Mesendoderm (in vitro differentiated cells): ENCODE data around the gene SYNCRIP.
"Not testable (repeated sequence)": the region's sequence is repeated elsewhere in the genome, so short reads cannot be mapped to it uniquely, and the experiment has no call there.

ENCODE experiments used
- DNase-seq: peaks from one replicate; pipeline ENCODE4 v3.0.0; 2013
- H2AK5ac ChIP-seq: 2 replicates; pipeline ENCODE4 v1.6.1; 2013; ENCODE audit warnings: low read length, inconsistent platforms
- H2BK120ac ChIP-seq: 2 replicates; pipeline ENCODE4 v1.6.1; 2013; ENCODE audit warnings: low read depth, mild to moderate bottlenecking, low read length, moderate library complexity, mixed read lengths
- H2BK15ac ChIP-seq: replicated peaks from 2 replicates; pipeline ENCODE4 v1.6.1; 2013; ENCODE audit warnings: low read depth, mild to moderate bottlenecking, moderate library complexity
- H2BK5ac ChIP-seq: 2 replicates; pipeline ENCODE4 v1.6.1; 2013; ENCODE audit warnings: low read length, inconsistent platforms
- H3K18ac ChIP-seq: 2 replicates; pipeline ENCODE4 v1.6.1; 2013; ENCODE audit warnings: mild to moderate bottlenecking, low read length, mixed read lengths
- H3K23ac ChIP-seq: one replicate; pipeline ENCODE4 v1.6.1; 2013; ENCODE audit warnings: low read length
- H3K27ac ChIP-seq: 2 replicates; pipeline ENCODE4 v1.5.1; 2013; ENCODE audit warnings: low read depth, mild to moderate bottlenecking, inconsistent platforms, low read length, moderate library complexity
- H3K27me3 ChIP-seq: 2 replicates; pipeline ENCODE4 v1.6.1; 2013; ENCODE audit warnings: low read length, control low read depth, mild to moderate bottlenecking, inconsistent platforms; ENCODE audit not compliant: insufficient read depth, poor library complexity
- H3K36me3 ChIP-seq: 2 replicates; pipeline ENCODE4 v1.6.1; 2013; ENCODE audit warnings: low read length, inconsistent platforms; ENCODE audit not compliant: control insufficient read depth, insufficient read depth
- H3K4ac ChIP-seq: one replicate; pipeline ENCODE4 v1.6.1; 2013; ENCODE audit warnings: low read depth, mild to moderate bottlenecking, low read length, moderate library complexity
- H3K4me1 ChIP-seq: 2 replicates; pipeline ENCODE4 v1.6.1; 2013; ENCODE audit warnings: low read depth, low read length, inconsistent platforms; ENCODE audit not compliant: control insufficient read depth
- H3K4me2 ChIP-seq: 2 replicates; pipeline ENCODE4 v1.6.1; 2013; ENCODE audit warnings: low read length
- H3K4me3 ChIP-seq: 2 replicates; pipeline ENCODE4 v1.5.1; 2013; ENCODE audit warnings: mild to moderate bottlenecking, low read length
- H3K56ac ChIP-seq: one replicate; pipeline ENCODE4 v1.6.1; 2013; ENCODE audit warnings: low read length
- H3K79me1 ChIP-seq: 2 replicates; pipeline ENCODE4 v1.6.1; 2013; ENCODE audit warnings: low read length, inconsistent platforms
- H3K79me2 ChIP-seq: 2 replicates; pipeline ENCODE4 v1.6.1; 2013; ENCODE audit warnings: mild to moderate bottlenecking, low read length; ENCODE audit not compliant: control insufficient read depth, insufficient read depth
- H3K9ac ChIP-seq: 2 replicates; pipeline ENCODE4 v1.6.1; 2013; ENCODE audit warnings: low read length, inconsistent platforms
- H4K5ac ChIP-seq: one replicate; pipeline ENCODE4 v1.6.1; 2013; ENCODE audit warnings: low read length
- H4K8ac ChIP-seq: one replicate; pipeline ENCODE4 v1.6.1; 2013; ENCODE audit warnings: low read depth, mild to moderate bottlenecking, control low read depth, low read length, moderate library complexity
- WGBS: extraction: QIAGEN DNeasy Blood & Tissue Kit; methylation state at CpG from one replicate; pipeline ENCODE4 v1.1.7; 2013; ENCODE audit warnings: low lambda C conversion rate, missing lambda C conversion rate; ENCODE audit not compliant: insufficient coverage; ENCODE audit errors: extremely low coverage; 5-methylcytosine and 5-hydroxymethylcytosine counted together

SYNCRIP gene

GRCh38 chr6:85585741-85586140, 56.9 kb downstream of the SYNCRIP start:
- Histone ChIP-seq H3K4me3 (no peak overlapping the region), H3K56ac (no peak overlapping the region), H3K27me3 (no peaks in the 10 kb centered on the region), H3K79me2 (no peaks in the 10 kb centered on the region), H3K9ac (no peak overlapping the region), H3K79me1 (peaks cover 5% of the 10 kb centered on the region), H4K5ac (no peak overlapping the region), H3K23ac (no peak overlapping the region), H3K18ac (no peak overlapping the region), H2BK120ac (no peak overlapping the region), H3K4ac (no peak overlapping the region), H3K4me1 (peaks cover 6% of the 10 kb centered on the region), H2BK15ac (no peak overlapping the region), H3K27ac (no peak overlapping the region), H3K36me3 (no peaks in the 10 kb centered on the region), H2AK5ac (no peak overlapping the region), H2BK5ac (no peak overlapping the region), H4K8ac (no peak overlapping the region), H3K4me2 (no peak overlapping the region)
- no CpG with 5 or more reads among the region's 3 CpGs for WGBS
- no peak for DNase-seq

DNA sequence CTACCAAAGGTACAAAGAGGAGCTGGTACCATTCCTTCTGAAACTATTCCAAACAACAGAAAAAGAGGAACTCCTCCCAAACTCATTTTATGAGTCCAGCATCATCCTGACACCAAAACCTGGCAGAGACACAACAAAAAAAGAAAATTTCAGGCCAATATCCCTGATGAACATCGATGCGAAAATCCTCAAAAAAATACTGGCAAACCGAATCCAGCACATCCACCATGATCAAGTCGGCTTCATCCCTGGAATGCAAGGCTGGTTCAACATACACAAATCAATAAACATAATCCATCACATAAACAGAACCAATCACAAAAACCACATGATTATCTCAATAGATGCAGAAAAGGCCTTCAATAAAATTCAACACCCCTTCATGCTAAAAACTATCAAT, 59.9 kb downstream of the SYNCRIP start:
- not testable (repeated sequence) for H3K79me2 ChIP-seq, H2BK15ac ChIP-seq, H3K18ac ChIP-seq, H3K23ac ChIP-seq, H3K4me2 ChIP-seq, H3K36me3 ChIP-seq, H3K4me1 ChIP-seq, H3K27ac ChIP-seq, H3K9ac ChIP-seq, H3K56ac ChIP-seq, H3K4ac ChIP-seq, H4K8ac ChIP-seq, H3K4me3 ChIP-seq, H2BK120ac ChIP-seq, H3K79me1 ChIP-seq, H4K5ac ChIP-seq, H3K27me3 ChIP-seq, H2AK5ac ChIP-seq, DNase-seq, H2BK5ac ChIP-seq
- WGBS = no CpG with 5 or more reads among the region's 4 CpGs

DNA sequence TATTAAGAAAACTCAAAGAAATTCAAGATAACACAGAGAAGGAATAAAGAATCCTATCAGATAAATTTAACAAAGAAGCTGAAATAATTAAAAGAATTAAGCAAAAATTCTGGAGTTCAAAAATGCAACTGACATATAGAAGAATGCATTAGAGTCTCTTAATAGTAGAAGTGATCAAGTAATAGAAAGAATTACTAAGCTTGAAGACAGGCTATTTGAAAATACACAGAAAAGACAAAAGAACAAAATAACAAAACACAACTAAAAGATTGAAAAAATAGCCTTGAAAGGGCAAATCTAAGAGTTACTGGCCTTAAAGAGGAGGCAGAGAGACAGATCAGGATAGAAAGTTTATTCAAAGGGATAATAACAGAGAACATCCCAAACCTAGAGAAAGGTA, 61.1 kb downstream of the SYNCRIP start:
- Histone ChIP-seq H3K36me3 (no peaks in the 10 kb centered on the region), H3K4me2 (no peak overlapping the region), H3K27ac (no peak overlapping the region), H3K23ac (no peak overlapping the region), H2BK120ac (no peak overlapping the region), H3K18ac (no peak overlapping the region), H3K4me3 (no peak overlapping the region), H3K4me1 (peaks cover 9% of the 10 kb centered on the region), H3K56ac (no peak overlapping the region), H3K4ac (no peak overlapping the region), H3K79me2 (no peaks in the 10 kb centered on the region), H3K9ac (no peak overlapping the region), H2AK5ac (no peak overlapping the region), H3K79me1 (peaks cover 6% of the 10 kb centered on the region), H2BK15ac (no peak overlapping the region), H4K8ac (no peak overlapping the region), H2BK5ac (no peak overlapping the region), H4K5ac (no peak overlapping the region), H3K27me3 (no peaks in the 10 kb centered on the region)
- DNase-seq = no peak

DNA sequence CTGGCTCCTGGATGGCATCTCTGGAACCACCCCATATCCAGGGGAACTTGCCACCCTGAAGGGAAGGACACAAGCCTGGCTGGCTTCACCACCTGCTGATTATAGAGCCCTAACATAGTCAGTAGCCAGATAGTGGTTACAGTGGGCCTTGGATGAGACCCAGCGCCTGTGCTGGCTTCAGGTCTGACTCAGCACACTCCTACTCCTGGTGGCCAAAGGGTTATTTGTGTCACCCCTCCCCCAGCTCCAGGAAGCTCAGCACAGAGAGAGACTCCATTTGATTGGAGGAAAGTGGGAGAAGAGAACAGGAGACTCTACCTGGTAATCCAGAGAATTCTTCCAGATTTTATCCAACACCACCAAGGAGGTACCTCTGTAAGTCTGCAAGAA, 61.8 kb downstream of the SYNCRIP start:
- no peak overlapping the region for H3K27ac ChIP-seq
- H3K36me3 ChIP-seq = no peaks in the 10 kb centered on the region
- H3K4me3 ChIP-seq = no peak overlapping the region
- H3K79me2 ChIP-seq = no peaks in the 10 kb centered on the region
- no peaks in the 10 kb centered on the region for H3K27me3 ChIP-seq
- WGBS = no CpG with 5 or more reads among the region's 1 CpG
- no peak overlapping the region for H3K4me2 ChIP-seq
- peaks cover 8% of the 10 kb centered on the region for H3K79me1 ChIP-seq
- peaks cover 9% of the 10 kb centered on the region for H3K4me1 ChIP-seq
- H3K4ac ChIP-seq = no peak overlapping the region
- H2BK120ac ChIP-seq = no peak overlapping the region
- no peak overlapping the region for H2BK5ac ChIP-seq
- no peak overlapping the region for H4K5ac ChIP-seq
- no peak overlapping the region for H4K8ac ChIP-seq
- no peak overlapping the region for H3K56ac ChIP-seq
- H3K23ac ChIP-seq = no peak overlapping the region
- no peak overlapping the region for H3K18ac ChIP-seq
- no peak overlapping the region for H2BK15ac ChIP-seq
- DNase-seq = peak; percentile 80
- no peak overlapping the region for H3K9ac ChIP-seq
- H2AK5ac ChIP-seq = no peak overlapping the region

DNA sequence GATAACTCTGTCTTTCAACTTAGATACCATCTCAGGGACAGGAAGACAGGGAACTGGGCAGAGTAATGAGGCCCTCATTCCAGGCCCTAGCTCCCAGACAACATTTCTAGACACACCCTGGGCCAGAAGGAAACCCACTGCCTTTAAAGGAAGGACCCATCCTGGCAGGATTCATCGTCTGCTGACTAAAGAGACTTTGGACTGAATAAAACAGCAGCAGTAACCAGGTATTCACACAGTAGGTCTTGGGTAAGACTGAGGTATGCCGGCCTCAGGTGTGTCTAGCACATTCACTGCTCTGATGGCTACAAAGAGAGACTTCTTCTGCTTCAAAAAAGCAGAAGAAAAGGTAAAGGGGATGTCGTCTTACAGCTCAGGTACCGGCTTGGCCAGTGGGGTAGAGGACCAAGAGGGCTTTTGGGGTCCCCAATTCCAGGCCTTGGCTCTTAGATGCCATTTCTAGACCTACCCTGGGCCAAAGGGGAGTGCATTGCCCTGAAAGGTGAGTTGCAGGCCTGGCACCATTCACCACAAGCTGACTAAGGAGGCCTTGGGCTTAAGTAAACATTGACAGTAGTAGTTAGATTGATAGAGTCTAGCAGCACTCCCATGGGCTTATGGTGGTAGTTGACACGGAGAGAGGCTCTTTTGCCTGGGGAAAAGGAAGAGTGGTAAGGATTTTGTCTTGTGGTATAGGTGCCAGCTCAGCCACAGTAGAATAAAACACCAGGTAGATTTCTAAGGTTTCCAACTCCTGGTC, 62.4 kb downstream of the SYNCRIP start:
- Histone ChIP-seq H3K18ac (peak overlapping the region; percentile 65), H3K23ac (no peak overlapping the region), H2BK120ac (no peak overlapping the region), H4K8ac (no peak overlapping the region), H3K56ac (peak overlapping the region; percentile 22), H3K4me3 (no peak overlapping the region), H3K4me2 (no peak overlapping the region), H3K9ac (no peak overlapping the region), H3K4ac (no peak overlapping the region), H2BK15ac (no peak overlapping the region), H3K27me3 (no peaks in the 10 kb centered on the region), H3K79me2 (no peaks in the 10 kb centered on the region), H3K4me1 (peaks cover 9% of the 10 kb centered on the region), H3K36me3 (no peaks in the 10 kb centered on the region), H3K79me1 (peaks cover 8% of the 10 kb centered on the region), H2BK5ac (no peak overlapping the region), H3K27ac (no peak overlapping the region), H4K5ac (no peak overlapping the region), H2AK5ac (no peak overlapping the region)
- WGBS = no CpG with 5 or more reads among the region's 5 CpGs
- peak; percentile 18 for DNase-seq

- no peak overlapping the region for H3K4me2 ChIP-seq
- H3K27ac ChIP-seq = no peak overlapping the region
- no peaks in the 10 kb centered on the region for H3K36me3 ChIP-seq
- no peak overlapping the region for H3K4ac ChIP-seq
- H2BK120ac ChIP-seq = no peak overlapping the region
- H3K56ac ChIP-seq = no peak overlapping the region
- no peaks in the 10 kb centered on the region for H3K27me3 ChIP-seq
- H3K4me3 ChIP-seq = no peak overlapping the region
- no CpG with 5 or more reads among the region's 4 CpGs for WGBS
- peak overlapping the region; percentile 8 for H3K9ac ChIP-seq
- no peak overlapping the region for H3K18ac ChIP-seq
- no peaks in the 10 kb centered on the region for H3K79me2 ChIP-seq
- no peak overlapping the region for H2AK5ac ChIP-seq
- no peak overlapping the region for H3K23ac ChIP-seq
- peaks cover 8% of the 10 kb centered on the region for H3K79me1 ChIP-seq
- DNase-seq = peak; percentile 43
- no peak overlapping the region for H2BK15ac ChIP-seq
- H4K5ac ChIP-seq = no peak overlapping the region
- H2BK5ac ChIP-seq = no peak overlapping the region
- peaks cover 9% of the 10 kb centered on the region for H3K4me1 ChIP-seq
- no peak overlapping the region for H4K8ac ChIP-seq
Observed at GRCh38 chr6:85579581-85579980, 63.1 kb downstream of the SYNCRIP start.
